H9 (cell line): ENCODE data around the gene SELPLG. TPM values are rescaled to one million over a fixed set of nuclear protein-coding genes. Genes with fewer than 3 reads are reported as not detected.
"Not testable (repeated sequence)": the region's sequence is repeated elsewhere in the genome, so short reads cannot be mapped to it uniquely, and the experiment has no call there.

Experiments used
- DNase-seq: peaks from one replicate; pipeline ENCODE4 v3.0.0-alpha.2; 2017
- H2AFZ ChIP-seq: one replicate; pipeline ENCODE4 v1.6.1; 2013; ENCODE audit warnings: mild to moderate bottlenecking, low read length, control low read depth, moderate library complexity
- H2AK5ac ChIP-seq: 2 replicates; pipeline ENCODE4 v1.6.1; 2013; ENCODE audit warnings: low read length, control low read depth, mixed read lengths; ENCODE audit not compliant: insufficient read length
- H2BK120ac ChIP-seq: one replicate; pipeline ENCODE4 v1.6.1; 2013; ENCODE audit warnings: low read depth, mild to moderate bottlenecking, low read length, control low read depth, inconsistent platforms; ENCODE audit not compliant: poor library complexity, severe bottlenecking
- H2BK12ac ChIP-seq: 2 replicates; pipeline ENCODE4 v1.6.1; 2013; ENCODE audit warnings: low read length, control low read depth, mixed read lengths, low read depth; ENCODE audit not compliant: insufficient read length
- H2BK15ac ChIP-seq: 2 replicates; pipeline ENCODE4 v1.6.1; 2013; ENCODE audit warnings: low read depth, low read length, control low read depth
- H2BK20ac ChIP-seq: one replicate; pipeline ENCODE4 v1.6.1; 2013; ENCODE audit warnings: low read depth, mild to moderate bottlenecking, low read length, control low read depth, inconsistent platforms; ENCODE audit not compliant: poor library complexity, severe bottlenecking
- H2BK5ac ChIP-seq: 2 replicates; pipeline ENCODE4 v1.6.1; 2013; ENCODE audit warnings: low read length, control low read depth, mixed read lengths; ENCODE audit not compliant: insufficient read length
- H3K14ac ChIP-seq: 2 replicates; pipeline ENCODE4 v1.6.1; 2013; ENCODE audit warnings: low read length, control low read depth; ENCODE audit not compliant: insufficient read depth
- H3K18ac ChIP-seq: 2 replicates; pipeline ENCODE4 v1.6.1; 2013; ENCODE audit warnings: low read depth, mild to moderate bottlenecking, mixed read lengths, low read length, control low read depth; ENCODE audit not compliant: insufficient read length
- H3K23ac ChIP-seq: 2 replicates; pipeline ENCODE4 v1.6.1; 2013; ENCODE audit warnings: low read length, control low read depth, mixed read lengths, low read depth; ENCODE audit not compliant: insufficient read length
- H3K23me2 ChIP-seq: 2 replicates; pipeline ENCODE4 v1.6.1; 2013; ENCODE audit warnings: low read depth, mild to moderate bottlenecking, mixed read lengths, low read length, control low read depth; ENCODE audit not compliant: insufficient read length, poor library complexity, severe bottlenecking
- H3K27ac ChIP-seq: 2 replicates; pipeline ENCODE4 v1.5.1; 2013; ENCODE audit warnings: low read length, control low read depth, mixed read lengths, low read depth; ENCODE audit not compliant: insufficient read length
- H3K27me3 ChIP-seq: 2 replicates; pipeline ENCODE4 v1.6.1; 2013; ENCODE audit warnings: low read length, control low read depth, inconsistent platforms; ENCODE audit not compliant: insufficient read depth
- H3K4ac ChIP-seq: 2 replicates; pipeline ENCODE4 v1.6.1; 2013; ENCODE audit warnings: low read depth, mild to moderate bottlenecking, control low read depth, inconsistent platforms, low read length, moderate library complexity
- H3K4me1 ChIP-seq: 2 replicates; pipeline ENCODE4 v1.6.1; 2013; ENCODE audit warnings: low read length, control low read depth, inconsistent platforms; ENCODE audit not compliant: insufficient read depth
- H3K4me2 ChIP-seq: 2 replicates; pipeline ENCODE4 v1.6.1; 2013; ENCODE audit warnings: low read length, control low read depth, mixed read lengths; ENCODE audit not compliant: insufficient read length, insufficient read depth
- H3K56ac ChIP-seq: 2 replicates; pipeline ENCODE4 v1.6.1; 2013; ENCODE audit warnings: low read depth, mild to moderate bottlenecking, mixed read lengths, low read length, control low read depth; ENCODE audit not compliant: insufficient read length
- H3K79me1 ChIP-seq: 2 replicates; pipeline ENCODE4 v1.6.1; 2013; ENCODE audit warnings: low read depth, mild to moderate bottlenecking, moderate library complexity, low read length, control low read depth, inconsistent platforms; ENCODE audit not compliant: insufficient read depth, poor library complexity, severe bottlenecking
- H3K79me2 ChIP-seq: 2 replicates; pipeline ENCODE4 v1.6.1; 2013; ENCODE audit warnings: low read length, control low read depth, inconsistent platforms; ENCODE audit not compliant: insufficient read depth
- H3K9ac ChIP-seq: 2 replicates; pipeline ENCODE4 v1.6.1; 2013; ENCODE audit warnings: low read length, control low read depth, mixed read lengths; ENCODE audit not compliant: insufficient read length; ENCODE audit errors: extremely low read depth
- H3K9me3 ChIP-seq: one replicate; pipeline ENCODE4 v1.6.1; 2013; ENCODE audit warnings: low read depth, low read length, inconsistent platforms; ENCODE audit not compliant: control insufficient read depth
- H3T11ph ChIP-seq: one replicate; pipeline ENCODE4 v1.6.1; 2013; ENCODE audit warnings: mild to moderate bottlenecking, low read length, control low read depth, inconsistent platforms
- H4K20me1 ChIP-seq: one replicate; pipeline ENCODE4 v1.6.1; 2013; ENCODE audit not compliant: control insufficient read depth, insufficient read length, insufficient read depth
- H4K5ac ChIP-seq: 2 replicates; pipeline ENCODE4 v1.6.1; 2013; ENCODE audit warnings: low read depth, mild to moderate bottlenecking, mixed read lengths, low read length, control low read depth; ENCODE audit not compliant: insufficient read length
- H4K8ac ChIP-seq: replicated peaks from 2 replicates; pipeline ENCODE4 v1.6.1; 2013; ENCODE audit warnings: low read length, control low read depth, mixed read lengths, low read depth; ENCODE audit not compliant: insufficient read length
- H4K91ac ChIP-seq: 2 replicates; pipeline ENCODE4 v1.6.1; 2013; ENCODE audit warnings: low read depth, mild to moderate bottlenecking, moderate library complexity, mixed read lengths, low read length, control low read depth; ENCODE audit not compliant: insufficient read length
- H3K27ac Mint-ChIP-seq, 3 experiments: 2 replicates in 2 of 3; 3 replicates in 1 of 3; pipeline ENCODE4 v1.8.0; 2020 to 2021; ENCODE audit warnings: mixed read lengths in 3 of 3, mild to moderate bottlenecking in 1 of 3, moderate library complexity in 1 of 3
- H3K27me3 Mint-ChIP-seq: 2 replicates; pipeline ENCODE4 v1.8.0; 2021; ENCODE audit warnings: low read depth, mild to moderate bottlenecking, moderate library complexity, mixed read lengths
- H3K36me3 Mint-ChIP-seq, 3 experiments: 2 replicates in 2 of 3; 3 replicates in 1 of 3; pipeline ENCODE4 v1.8.0; 2020 to 2021; ENCODE audit warnings: low read depth in 3 of 3, mixed read lengths in 3 of 3; ENCODE audit not compliant: insufficient read depth in 1 of 3
- H3K4me1 Mint-ChIP-seq, 2 experiments: 2 replicates each; pipeline ENCODE4 v1.8.0; 2020; ENCODE audit warnings: mixed read lengths in 2 of 2
- H3K4me3 Mint-ChIP-seq, 2 experiments: 2 replicates in 1 of 2; 3 replicates in 1 of 2; pipeline ENCODE4 v1.8.0; 2020 to 2021; ENCODE audit warnings: mild to moderate bottlenecking in 2 of 2, mixed read lengths in 2 of 2, moderate library complexity in 1 of 2
- H3K9me3 Mint-ChIP-seq, 2 experiments: 2 replicates in 1 of 2; 3 replicates in 1 of 2; pipeline ENCODE4 v1.8.0; 2020; ENCODE audit warnings: mild to moderate bottlenecking in 2 of 2, mixed read lengths in 2 of 2, moderate library complexity in 1 of 2
- WGBS: extraction: QIAGEN DNeasy Blood & Tissue Kit; methylation state at CpG from one replicate; pipeline ENCODE4 v1.1.7; 2013; ENCODE audit warnings: missing lambda C conversion rate, low lambda C conversion rate, mixed read lengths; ENCODE audit not compliant: insufficient read length; ENCODE audit errors: extremely low coverage; 5-methylcytosine and 5-hydroxymethylcytosine counted together
- total RNA-seq: library from RNA; stranded (reverse); gene quantifications from 2 replicates; pipeline ENCODE4 v1.2.1, GENCODE V29; 2021
- TF ChIP-seq, protein P1 (sequence below): fragments of 200-600 bp; sonication (generic); conservative IDR thresholded peaks from 3 replicates; pipeline ENCODE4 v1.8.0; 2021; ENCODE audit warnings: antibody characterized with exemption, mild to moderate bottlenecking

The SELPLG gene
- total RNA-seq, 1 experiment from 2014 or later = 0.15 TPM

DNA sequence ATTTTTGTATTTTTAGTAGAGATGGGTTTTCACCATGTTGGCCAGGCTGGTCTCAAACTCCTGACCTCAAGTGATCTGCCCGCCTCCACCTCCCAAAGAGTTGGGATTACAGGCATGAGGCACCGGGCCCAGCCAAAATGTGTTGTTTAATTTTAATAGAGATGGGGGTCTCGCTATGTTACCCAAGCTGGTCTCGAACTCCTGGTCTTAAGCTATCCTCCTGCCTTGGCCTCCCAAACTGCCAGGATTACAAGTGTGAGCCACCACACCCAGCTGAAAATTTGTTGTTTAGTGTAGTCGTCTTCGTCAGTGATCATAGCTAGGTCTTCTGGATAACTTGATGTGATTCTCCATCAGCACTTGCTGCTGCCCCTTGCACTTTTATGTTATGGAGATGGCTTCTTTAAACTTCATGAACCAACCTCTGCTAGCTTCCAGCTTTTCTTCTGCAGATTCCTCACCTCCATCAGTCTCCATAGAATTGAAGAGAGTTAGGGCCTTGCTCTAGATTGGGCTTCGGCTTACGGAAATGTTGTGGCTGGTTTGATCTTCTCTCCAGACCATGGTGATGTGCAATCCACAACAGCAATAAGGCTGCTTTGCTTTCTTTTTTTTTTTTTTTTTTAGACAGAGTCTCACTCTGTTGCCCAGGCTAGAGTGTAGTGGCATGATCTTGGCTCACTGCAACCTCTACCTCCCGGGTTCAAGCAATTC, 58.3 kb downstream of the SELPLG start:
- Histone ChIP-seq H3K4ac (no peak overlapping the region), H3K23me2 (no peaks in the 10 kb centered on the region), H3K14ac (no peak overlapping the region), H2BK5ac (no peak overlapping the region), H3K79me1 (no peaks in the 10 kb centered on the region), H2AFZ (no peak overlapping the region), H3K4me2 (no peak overlapping the region), H4K8ac (no peak overlapping the region), H3K27ac (no peak overlapping the region), H4K5ac (no peak overlapping the region), H3T11ph (no peak overlapping the region), H3K27me3 (no peaks in the 10 kb centered on the region), H3K18ac (no peak overlapping the region), H3K4me1 (no peaks in the 10 kb centered on the region), H4K91ac (no peak overlapping the region), H3K9ac (no peak overlapping the region), H3K9me3 (no peaks in the 10 kb centered on the region), H2BK12ac (no peak overlapping the region), H3K56ac (no peak overlapping the region), H2BK20ac (no peak overlapping the region), H4K20me1 (no peaks in the 10 kb centered on the region), H2AK5ac (no peak overlapping the region), H2BK120ac (no peak overlapping the region), H3K23ac (no peak overlapping the region), H3K79me2 (no peaks in the 10 kb centered on the region), H2BK15ac (no peak overlapping the region)
- Mint-ChIP-seq H3K4me3 (no peak overlapping the region), H3K36me3 (peaks cover 4 to 11% (median 4%) of the 10 kb centered on the region in 3 experiments; a peak in 5 of 7 replicates), H3K27ac (no peak overlapping the region), H3K27me3 (peaks cover 6% of the 10 kb centered on the region), H3K4me1 (no peaks in the 10 kb centered on the region), H3K9me3 (peaks cover 9 to 10% of the 10 kb centered on the region in 2 experiments)
- WGBS = no CpG with 5 or more reads among the region's 9 CpGs
- TF ChIP-seq, protein P1, sequence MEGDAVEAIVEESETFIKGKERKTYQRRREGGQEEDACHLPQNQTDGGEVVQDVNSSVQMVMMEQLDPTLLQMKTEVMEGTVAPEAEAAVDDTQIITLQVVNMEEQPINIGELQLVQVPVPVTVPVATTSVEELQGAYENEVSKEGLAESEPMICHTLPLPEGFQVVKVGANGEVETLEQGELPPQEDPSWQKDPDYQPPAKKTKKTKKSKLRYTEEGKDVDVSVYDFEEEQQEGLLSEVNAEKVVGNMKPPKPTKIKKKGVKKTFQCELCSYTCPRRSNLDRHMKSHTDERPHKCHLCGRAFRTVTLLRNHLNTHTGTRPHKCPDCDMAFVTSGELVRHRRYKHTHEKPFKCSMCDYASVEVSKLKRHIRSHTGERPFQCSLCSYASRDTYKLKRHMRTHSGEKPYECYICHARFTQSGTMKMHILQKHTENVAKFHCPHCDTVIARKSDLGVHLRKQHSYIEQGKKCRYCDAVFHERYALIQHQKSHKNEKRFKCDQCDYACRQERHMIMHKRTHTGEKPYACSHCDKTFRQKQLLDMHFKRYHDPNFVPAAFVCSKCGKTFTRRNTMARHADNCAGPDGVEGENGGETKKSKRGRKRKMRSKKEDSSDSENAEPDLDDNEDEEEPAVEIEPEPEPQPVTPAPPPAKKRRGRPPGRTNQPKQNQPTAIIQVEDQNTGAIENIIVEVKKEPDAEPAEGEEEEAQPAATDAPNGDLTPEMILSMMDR = no peak
- no peak for DNase-seq

DNA sequence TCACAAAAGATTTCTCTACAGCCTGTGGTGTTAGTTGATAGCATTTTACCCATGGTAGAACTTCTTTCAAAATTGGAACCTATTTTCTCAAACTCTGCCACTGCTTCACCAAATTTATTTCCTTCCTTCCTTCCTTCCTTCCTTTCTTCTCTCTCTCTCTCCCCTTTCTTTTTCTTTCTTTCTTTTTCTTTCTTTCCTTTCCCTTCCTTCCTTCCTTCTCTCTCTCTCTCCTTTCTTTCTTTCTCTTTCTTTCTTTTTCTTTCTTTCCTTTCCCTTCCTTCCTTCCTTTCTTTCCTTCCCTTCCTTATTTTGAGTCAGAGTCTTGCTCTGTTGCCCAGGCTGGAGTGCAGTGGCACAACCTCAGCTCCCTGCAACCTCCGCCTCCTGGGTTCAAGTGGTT, 59.4 kb downstream of the SELPLG start:
- H3K56ac ChIP-seq, H3K9me3 ChIP-seq, H3K27ac ChIP-seq, H3K23me2 ChIP-seq, H3K27me3 Mint-ChIP-seq, H4K91ac ChIP-seq, DNase-seq, H2BK20ac ChIP-seq, H3K4me2 ChIP-seq, H2AFZ ChIP-seq, H3T11ph ChIP-seq, H2BK120ac ChIP-seq, H2AK5ac ChIP-seq, H3K18ac ChIP-seq, H4K5ac ChIP-seq, H2BK5ac ChIP-seq, H3K9ac ChIP-seq, H3K27me3 ChIP-seq, H3K4me3 Mint-ChIP-seq, H4K8ac ChIP-seq, H2BK12ac ChIP-seq, H3K14ac ChIP-seq, H3K4me1 Mint-ChIP-seq, H3K4me1 ChIP-seq, H3K23ac ChIP-seq, H3K79me1 ChIP-seq, H3K4ac ChIP-seq, H2BK15ac ChIP-seq, H3K79me2 ChIP-seq, H4K20me1 ChIP-seq: not testable (repeated sequence)
- Mint-ChIP-seq H3K36me3 (peaks cover 4 to 12% (median 4%) of the 10 kb centered on the region in 3 experiments; a peak in 6 of 7 replicates), H3K27ac (peak overlapping the region in 1 of 3 experiments; percentile 83; a peak in 1 of 7 replicates), H3K9me3 (peaks cover 9 to 10% of the 10 kb centered on the region in 2 experiments)
- no CpG with 5 or more reads among the region's 1 CpG for WGBS
